ENCODE results near the gene CDK6.
A peak's percentile ranks its signal among the peaks of the same experiment; 100 is the strongest.

The CDK6 gene

GRCh38 chr7:92725161-92725925, 111.0 kb downstream of the CDK6 start:
- Mint-ChIP-seq H3K36me3 (ENCODE audit: low read depth) (peaks cover 21% of the 10 kb centered on the region), H3K4me3 (no peak overlapping the region), H3K4me1 (peaks cover 35% of the 10 kb centered on the region), H3K27ac (peak overlapping the region in 1 of 3 experiments; percentile 64), H3K9me3 (no peaks in the 10 kb centered on the region), H3K27me3 (ENCODE audit: low read depth) (no peaks in the 10 kb centered on the region)
- TF ChIP-seq, protein P1, sequence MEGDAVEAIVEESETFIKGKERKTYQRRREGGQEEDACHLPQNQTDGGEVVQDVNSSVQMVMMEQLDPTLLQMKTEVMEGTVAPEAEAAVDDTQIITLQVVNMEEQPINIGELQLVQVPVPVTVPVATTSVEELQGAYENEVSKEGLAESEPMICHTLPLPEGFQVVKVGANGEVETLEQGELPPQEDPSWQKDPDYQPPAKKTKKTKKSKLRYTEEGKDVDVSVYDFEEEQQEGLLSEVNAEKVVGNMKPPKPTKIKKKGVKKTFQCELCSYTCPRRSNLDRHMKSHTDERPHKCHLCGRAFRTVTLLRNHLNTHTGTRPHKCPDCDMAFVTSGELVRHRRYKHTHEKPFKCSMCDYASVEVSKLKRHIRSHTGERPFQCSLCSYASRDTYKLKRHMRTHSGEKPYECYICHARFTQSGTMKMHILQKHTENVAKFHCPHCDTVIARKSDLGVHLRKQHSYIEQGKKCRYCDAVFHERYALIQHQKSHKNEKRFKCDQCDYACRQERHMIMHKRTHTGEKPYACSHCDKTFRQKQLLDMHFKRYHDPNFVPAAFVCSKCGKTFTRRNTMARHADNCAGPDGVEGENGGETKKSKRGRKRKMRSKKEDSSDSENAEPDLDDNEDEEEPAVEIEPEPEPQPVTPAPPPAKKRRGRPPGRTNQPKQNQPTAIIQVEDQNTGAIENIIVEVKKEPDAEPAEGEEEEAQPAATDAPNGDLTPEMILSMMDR (IDR thresholded peaks at IDR 0.05; ENCODE audit: unreplicated experiment in 3 of 3) = no peak

DNA sequence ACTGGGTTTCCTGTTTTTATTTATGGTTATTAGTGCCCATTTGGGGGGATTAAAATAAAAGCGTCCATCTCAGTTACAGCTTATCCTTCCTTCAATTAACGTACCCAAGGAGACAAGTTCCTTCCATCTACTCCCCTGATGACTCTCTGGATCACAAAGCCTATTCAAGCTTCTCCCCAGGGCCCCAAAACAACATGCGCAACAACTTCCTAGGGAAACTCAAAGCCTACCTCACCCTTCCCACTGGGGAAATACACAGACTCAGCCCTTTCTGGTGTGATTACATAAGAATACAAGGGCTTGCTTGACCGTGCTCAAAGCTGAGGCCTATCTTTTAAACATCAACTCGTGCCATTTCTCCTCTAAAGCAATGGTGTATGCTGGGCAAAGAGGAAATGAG, 112.4 kb downstream of the CDK6 start:
- Mint-ChIP-seq H3K36me3 (ENCODE audit: low read depth) (peaks cover 21% of the 10 kb centered on the region), H3K4me3 (no peak overlapping the region), H3K9me3 (no peaks in the 10 kb centered on the region), H3K4me1 (peaks cover 35% of the 10 kb centered on the region), H3K27ac (peak overlapping the region; percentile 8 to 77 (median 69)), H3K27me3 (ENCODE audit: low read depth) (no peaks in the 10 kb centered on the region)
- TF ChIP-seq, protein P1 (IDR thresholded peaks at IDR 0.05; ENCODE audit: unreplicated experiment in 3 of 3) = no peak

DNA sequence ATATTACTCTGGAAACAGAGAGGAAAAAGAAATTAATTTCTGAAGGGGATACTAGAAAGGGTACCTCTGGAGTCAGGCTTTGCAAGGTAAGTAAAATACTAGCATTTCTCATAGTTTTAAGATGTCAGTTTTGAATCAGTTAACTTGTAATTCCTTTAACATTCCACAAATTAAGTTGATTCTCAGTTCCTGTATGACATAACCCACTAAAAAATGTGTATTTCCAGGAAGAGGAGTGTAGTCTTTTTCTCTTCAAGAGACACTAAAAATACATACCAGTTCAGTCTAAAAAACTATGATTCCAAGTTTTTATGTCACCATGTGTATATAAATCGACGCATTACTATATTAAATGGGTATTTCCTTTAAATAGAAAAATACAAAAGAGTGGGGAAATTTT, 113.2 kb downstream of the CDK6 start:
- H3K4me3 Mint-ChIP-seq = no peak overlapping the region
- peaks cover 21% of the 10 kb centered on the region for H3K36me3 Mint-ChIP-seq (ENCODE audit: low read depth)
- H3K27me3 Mint-ChIP-seq (ENCODE audit: low read depth) = no peaks in the 10 kb centered on the region
- peaks cover 37% of the 10 kb centered on the region for H3K4me1 Mint-ChIP-seq
- peak overlapping the region; percentile 8 to 77 (median 69) for H3K27ac Mint-ChIP-seq
- H3K9me3 Mint-ChIP-seq = no peaks in the 10 kb centered on the region
- TF ChIP-seq, protein P1 (IDR thresholded peaks at IDR 0.05; ENCODE audit: unreplicated experiment in 3 of 3) = no peak

DNA sequence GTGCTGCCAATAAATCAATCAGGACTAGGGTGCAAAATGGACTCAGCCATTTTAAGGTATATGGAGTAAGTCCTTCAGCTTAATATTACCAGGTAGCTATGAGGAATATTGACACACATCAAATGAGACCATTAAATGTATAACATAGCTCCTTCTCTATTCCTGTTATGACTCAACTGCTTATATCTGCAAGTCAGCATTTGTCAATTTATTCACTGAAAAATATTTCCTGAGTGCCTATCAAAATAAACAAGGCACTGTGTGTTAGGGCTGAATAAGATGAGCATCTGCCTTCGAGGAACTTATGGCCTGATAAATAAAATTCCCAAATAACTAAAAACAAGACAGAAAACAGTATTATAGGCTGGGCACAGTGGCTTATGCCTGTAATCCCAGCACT, 113.8 kb downstream of the CDK6 start:
- Mint-ChIP-seq H3K4me3 (no peak overlapping the region), H3K27ac (peak overlapping the region in 1 of 3 experiments; percentile 77), H3K36me3 (ENCODE audit: low read depth) (peaks cover 21% of the 10 kb centered on the region), H3K27me3 (ENCODE audit: low read depth) (no peaks in the 10 kb centered on the region), H3K4me1 (peaks cover 40% of the 10 kb centered on the region), H3K9me3 (no peaks in the 10 kb centered on the region)
- TF ChIP-seq, protein P1 (IDR thresholded peaks at IDR 0.05; ENCODE audit: unreplicated experiment in 3 of 3) = no peak

DNA sequence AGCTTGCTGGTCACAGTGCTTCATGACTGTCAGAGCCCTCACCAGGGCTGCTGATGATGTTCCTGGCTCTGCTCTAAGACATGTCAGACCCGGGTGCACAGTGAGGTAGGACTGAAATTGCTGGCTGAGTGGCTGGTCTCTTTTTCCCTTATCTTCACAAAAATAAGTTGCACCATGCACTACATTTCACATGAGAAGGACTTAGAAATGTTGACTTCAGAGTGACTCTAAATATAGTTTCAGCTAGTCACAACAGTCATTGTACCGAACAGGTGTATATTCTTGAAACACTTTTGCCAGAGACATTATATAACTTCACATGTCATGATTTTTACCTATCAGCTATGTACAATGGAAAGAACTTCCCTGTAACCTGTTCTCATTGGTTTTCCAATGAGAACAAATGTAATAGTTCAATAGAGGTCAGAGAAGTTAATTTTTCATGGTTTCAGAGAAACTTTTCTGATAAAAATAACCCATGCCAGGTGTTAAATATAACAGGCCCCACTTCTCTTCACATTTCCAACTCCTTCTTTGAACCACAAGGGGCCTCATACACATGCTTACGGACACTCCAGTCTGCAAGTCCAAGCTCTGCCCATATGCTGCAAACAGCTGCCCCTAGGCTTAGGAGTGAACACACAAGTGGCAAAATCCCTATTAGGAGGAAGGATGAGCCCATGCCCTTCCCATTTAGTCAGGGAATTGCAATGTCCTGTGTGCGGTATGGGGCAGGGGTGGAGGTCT, 115.6 kb downstream of the CDK6 start:
- Mint-ChIP-seq H3K4me3 (no peak overlapping the region), H3K9me3 (no peaks in the 10 kb centered on the region), H3K27ac (peak overlapping the region in 1 of 3 experiments; percentile 57), H3K27me3 (ENCODE audit: low read depth) (peaks cover 3% of the 10 kb centered on the region), H3K4me1 (peaks cover 44% of the 10 kb centered on the region), H3K36me3 (ENCODE audit: low read depth) (peaks cover 21% of the 10 kb centered on the region)
- TF ChIP-seq, protein P1 (IDR thresholded peaks at IDR 0.05; ENCODE audit: unreplicated experiment in 3 of 3) = no peak
